NCI-H1694 (cell line): ENCODE measurements around the gene ENO4.

Source experiments
- DNase-seq: peaks from one replicate; lab custom pipeline; 2025; lab: John Stamatoyannopoulos, UW

ENO4 gene

DNA sequence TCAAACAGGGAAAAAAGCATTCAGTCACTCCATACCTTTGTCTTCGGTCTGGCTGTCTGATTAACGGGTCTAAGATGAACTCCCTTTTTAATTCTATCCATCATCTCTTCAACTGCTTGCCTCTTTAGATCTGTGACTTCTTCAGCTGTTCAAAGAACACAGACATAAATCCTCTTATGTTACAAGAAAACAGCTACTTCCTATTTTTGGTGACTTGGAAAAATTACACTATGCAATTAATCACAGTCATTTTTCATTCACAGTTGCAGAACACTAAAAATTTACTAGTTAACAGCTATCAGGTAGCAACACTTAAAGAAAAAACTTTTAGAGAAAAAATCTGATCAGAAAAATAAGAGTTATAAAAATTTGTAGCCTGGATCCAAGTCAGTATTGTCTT lies 66.0 kb downstream of the ENO4 start:
- DNase-seq = no peak

DNA sequence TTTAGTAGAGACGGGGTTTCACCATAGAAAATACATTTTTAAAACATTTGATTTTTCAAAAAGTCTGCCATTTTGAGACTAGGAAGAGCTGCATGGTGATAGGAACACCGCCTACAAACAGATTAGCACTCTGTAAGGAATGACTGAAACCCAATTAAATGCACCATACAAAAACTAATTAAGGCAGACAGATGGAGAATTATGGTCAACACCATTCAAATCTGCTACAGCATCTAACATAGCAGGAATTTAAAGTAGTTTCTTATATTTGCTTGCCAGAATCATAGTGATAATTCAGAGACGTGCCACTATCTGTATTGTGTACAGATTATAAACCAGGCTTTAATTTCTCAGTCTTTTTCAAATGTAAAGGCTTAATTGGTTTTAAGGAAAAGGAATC lies 68.2 kb downstream of the ENO4 start:
- no peak for DNase-seq

DNA sequence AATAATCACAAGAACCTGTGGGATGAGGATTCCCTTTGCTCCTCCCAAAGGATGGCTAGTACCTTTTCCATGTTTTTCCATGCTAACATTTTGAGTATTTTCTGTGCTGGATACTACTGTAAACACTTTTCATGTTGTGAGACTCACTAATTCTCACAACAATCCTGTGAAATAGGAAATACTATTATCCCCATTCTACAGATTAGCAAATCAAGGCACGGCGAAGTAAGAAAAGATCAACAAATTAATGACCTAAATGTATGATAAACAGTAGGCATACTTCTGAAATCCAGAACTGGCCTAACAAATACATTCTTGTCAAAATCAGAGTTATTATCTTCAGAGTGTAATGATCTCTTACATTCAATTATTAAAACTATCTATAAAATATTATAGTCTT lies 69.3 kb downstream of the ENO4 start:
- DNase-seq = no peak

DNA sequence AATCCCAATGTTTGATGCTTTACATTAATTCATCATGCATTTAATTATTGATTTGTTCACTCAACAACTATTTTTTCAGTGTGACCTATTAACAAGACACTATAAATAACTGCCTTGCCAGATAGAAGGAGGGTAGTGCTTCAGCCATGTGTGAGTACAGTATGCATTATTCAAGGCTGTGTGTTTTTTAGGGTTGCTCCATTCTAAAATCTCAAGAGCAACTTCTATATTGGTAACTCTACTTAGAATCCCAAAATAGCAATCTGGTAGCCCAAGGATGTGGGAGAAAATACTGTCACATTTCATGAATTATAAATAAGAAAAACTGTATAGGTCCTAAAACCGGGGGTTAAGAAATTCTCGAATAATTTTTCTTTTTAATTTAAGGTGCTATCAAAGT lies 69.9 kb downstream of the ENO4 start:
- DNase-seq = no peak

GRCh38 chr10:116919706-116920105 lies 70.4 kb downstream of the ENO4 start:
- no peak for DNase-seq

DNA sequence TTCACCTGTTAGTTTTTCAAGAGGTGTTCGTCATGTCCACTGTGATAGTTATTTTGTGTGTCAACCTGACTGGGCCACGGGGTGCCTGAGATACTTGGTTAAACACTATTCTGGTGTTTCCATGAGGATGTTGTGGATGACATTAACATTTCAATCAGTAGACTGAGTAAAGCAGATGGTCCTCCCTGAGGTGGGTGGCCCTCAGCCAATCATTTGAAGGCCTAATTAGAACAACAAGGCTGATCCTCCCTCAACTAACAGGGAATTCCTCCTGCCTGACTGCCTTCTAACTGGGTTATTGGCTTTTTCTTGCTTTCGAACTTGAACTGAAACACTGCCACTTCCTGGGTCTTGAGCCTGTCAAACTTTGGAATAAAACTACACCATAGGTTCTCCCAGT lies 75.8 kb downstream of the ENO4 start:
- DNase-seq = peak; percentile 18

DNA sequence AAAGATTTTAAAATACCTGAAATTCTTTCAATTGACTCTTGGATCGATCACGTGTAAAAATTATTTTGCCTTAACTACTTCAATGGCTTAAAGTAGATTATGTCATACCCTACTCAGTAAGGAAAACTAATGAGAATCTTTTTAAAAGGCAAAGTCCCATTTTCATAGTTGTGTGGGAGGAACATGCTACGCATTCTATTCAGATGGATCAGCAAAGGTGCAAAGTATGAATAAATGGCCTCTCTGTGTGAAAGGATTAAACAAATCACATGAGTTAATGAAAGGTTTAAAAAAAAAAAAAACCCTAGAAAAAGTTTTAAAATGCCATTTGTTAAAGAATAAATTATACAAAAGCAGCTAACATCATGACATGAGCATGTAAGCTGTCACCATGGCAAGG lies 77.1 kb downstream of the ENO4 start:
- no peak for DNase-seq

GRCh38 chr10:116931806-116932205 lies 82.5 kb downstream of the ENO4 start:
- DNase-seq = no peak
